Heart left ventricle (tissue), 16 donors: ENCODE data around the gene TRIOBP. TPM values are rescaled to one million over a fixed set of nuclear protein-coding genes. Genes with fewer than 3 reads are reported as not detected.
"Not testable (repeated sequence)": the region's sequence is repeated elsewhere in the genome, so short reads cannot be mapped to it uniquely, and the experiment has no call there.

Experiments used
- ATAC-seq, 4 donors: fragments of 200-7000 bp; cut with Tn5 transposase; one replicate each; pipeline ENCODE4 v1.9.1; 2020 to 2022; ENCODE audit warnings: moderate library complexity in 4 of 4, mild to moderate bottlenecking in 3 of 4, moderate number of reproducible peaks in 1 of 4
- DNase-seq, 5 donors: peaks; one replicate each; pipeline ENCODE4 v3.0.0-alpha.2; 2020
- H3K27ac ChIP-seq, 12 donors: fragments of 200-600 bp; sonication (generic) in 4 of 12; one replicate each; pipeline versions ENCODE4 v1.5.0 to v1.8.0; 2016 to 2022; ENCODE audit warnings: mild to moderate bottlenecking in 2 of 12
- H3K27me3 ChIP-seq, 9 donors: fragments of 200-600 bp; sonication (generic) in 2 of 9; one replicate each; pipeline versions ENCODE4 v1.5.1 to v1.8.0; 2016 to 2022; ENCODE audit warnings: mild to moderate bottlenecking in 3 of 9
- H3K36me3 ChIP-seq, 9 donors: fragments of 200-600 bp; sonication (generic) in 2 of 9; one replicate each; pipeline versions ENCODE4 v1.5.0 to v1.8.0; 2018 to 2022; ENCODE audit warnings: mild to moderate bottlenecking in 2 of 9
- H3K4me1 ChIP-seq, 12 donors: fragments of 200-600 bp; sonication (generic) in 4 of 12; one replicate each; pipeline versions ENCODE4 v1.5.0 to v1.8.0; 2016 to 2022; ENCODE audit warnings: mild to moderate bottlenecking in 3 of 12
- H3K4me3 ChIP-seq, 12 donors: fragments of 200-600 bp; sonication (generic) in 4 of 12; one replicate each; pipeline versions ENCODE4 v1.5.0 to v1.8.0; 2017 to 2022; ENCODE audit warnings: mild to moderate bottlenecking in 9 of 12, moderate library complexity in 4 of 12
- H3K9me3 ChIP-seq, 12 donors: fragments of 200-600 bp; sonication (generic) in 4 of 12; one replicate each; pipeline versions ENCODE4 v1.5.0 to v1.8.0; 2016 to 2022; ENCODE audit warnings: mild to moderate bottlenecking in 1 of 12
- CTCF ChIP-seq, 12 donors: fragments of 200-600 bp; sonication (generic) in 4 of 12; IDR thresholded peaks; one replicate each; pipeline versions ENCODE4 v1.5.0 to v1.8.0; 2018 to 2022; ENCODE audit warnings: antibody characterized with exemption in 12 of 12, mild to moderate bottlenecking in 5 of 12
- POLR2A ChIP-seq, 2 donors: fragments of 450-650 bp; IDR thresholded peaks; one replicate each; pipeline ENCODE4 v1.6.1; 2017; ENCODE audit warnings: antibody characterized with exemption in 2 of 2, mild to moderate bottlenecking in 2 of 2, moderate library complexity in 2 of 2
- WGBS, 4 donors: extraction: QIAGEN DNeasy Blood & Tissue Kit in 2 of 4; methylation state at CpG; one replicate each; pipeline versions ENCODE4 v1.1.5 to v1.1.7; 2013 to 2018; 5-methylcytosine and 5-hydroxymethylcytosine counted together
- intact Hi-C, 10 donors: fragments of 100-400 bp; cut with DNase I; formaldehyde crosslinking; loops; one replicate each; pipeline versions ENCODE4 v1.11.1 to v1.14.2; 2022
- polyA plus RNA-seq, 2 donors: library from polyadenylated mRNA; stranded (reverse); fragments of 200-250 nt; gene quantifications; one replicate each; pipeline ENCODE4 v1.2.3, GENCODE V29; 2013
- total RNA-seq, 9 donors: library from RNA; depleted of rRNA in 2 of 9; stranded (reverse); fragments of >200 nt in 2 of 9; fragmentation: NEBNext Ultra II Directional in 3 of 9; extraction: Animal tissue kit (Norgen Biotek cat#: 25700) in 3 of 9; gene quantifications; one replicate each; pipeline versions ENCODE4 v1.1.0 to v1.2.4, GENCODE V29; 2016 to 2023
- donor health status: ischemic (EF 13 %, LVEDD 7.1; RV severe dilation, severe dysfunction).
- donor health status: healthy with polysubstance abuse.
- donor health status: DM: no; HTN: yes; CAD: no.
- donor health status: DM: no; HTN: no; CAD: no.
- donor health status: ischemic (EF 25% LVEDD 6.9; RV normal size, moderate dysfunction).
- donor health status: ischemic (EF 25% LVEDD 5.7; RV mildly dilated, moderate dysfunction).
- donor health status: healthy.
- donor health status: DM: yes; HTN: yes; CAD: no.
- donor health status: ischemic (EF 35%, LVEDD 5.7; RV mildly dilated, moderate dysfunction).
- donor health status: nonischemic (EF 11% LVEDD 7.7; RV severe dilation, severe dysfunction).
- donor health status: DM: yes; HTN: yes; CAD: no.
- donor health status: PGD.
- donor health status: ischemic (EF 29% LVEDD 5.4; RV normal size, mild dysfunction).
- donor health status: nonischemic (EF 23%, LVEDD 6.1; RV moderate dilation, normal function).

The TRIOBP gene
- total and polyA plus RNA-seq, 11 donors, result 54.9 to 147 (median 94.7) TPM

GRCh38 chr22:37713761-37714160, 16.9 kb downstream of the TRIOBP start:
- DNase-seq, result no peak
- peaks cover 0 to 4% (median 0%) of the 10 kb centered on the region in 12 donors for H3K4me1 ChIP-seq
- TF ChIP-seq CTCF (IDR thresholded peaks at IDR 0.05), result no peak
- TF ChIP-seq POLR2A (IDR thresholded peaks at IDR 0.05), result no peak
- H3K9me3 ChIP-seq, result no peaks in the 10 kb centered on the region
- intact Hi-C loops, result no loop called here
- H3K27me3 ChIP-seq, result no peaks in the 10 kb centered on the region
- no peak for ATAC-seq
- H3K36me3 ChIP-seq, result no peaks in the 10 kb centered on the region
- no peak overlapping the region for H3K27ac ChIP-seq
- no peak overlapping the region for H3K4me3 ChIP-seq
- 92 to 95% (median 93%) methylated on average over 7 of the region's 7 CpGs for WGBS, 4 donors

- intact Hi-C loops, result no loop called here
- Histone ChIP-seq H3K36me3 (no peaks in the 10 kb centered on the region), H3K27ac (no peak overlapping the region), H3K9me3 (no peaks in the 10 kb centered on the region), H3K4me1 (no peaks in the 10 kb centered on the region), H3K4me3 (no peak overlapping the region), H3K27me3 (no peaks in the 10 kb centered on the region)
- ATAC-seq, result no peak
- WGBS, 4 donors, result 92 to 98% (median 95%) methylated on average over 2 of the region's 2 CpGs
- DNase-seq, result no peak
- TF ChIP-seq POLR2A (IDR thresholded peaks at IDR 0.05) (no peak), CTCF (IDR thresholded peaks at IDR 0.05) (no peak)
Observed at GRCh38 chr22:37714634-37715033, 17.8 kb downstream of the TRIOBP start.

GRCh38 chr22:37715760-37716159, 18.9 kb downstream of the TRIOBP start:
- Histone ChIP-seq H3K4me3 (no peak overlapping the region), H3K36me3 (no peaks in the 10 kb centered on the region), H3K4me1 (no peaks in the 10 kb centered on the region), H3K27me3 (no peaks in the 10 kb centered on the region), H3K27ac (no peak overlapping the region), H3K9me3 (no peaks in the 10 kb centered on the region)
- intact Hi-C loops, result no loop called here
- no peak for DNase-seq
- 74 to 86% (median 82%) methylated on average over 4 to 7 of the region's 7 CpGs for WGBS, 4 donors
- ATAC-seq, result no peak
- no peak for TF ChIP-seq POLR2A (IDR thresholded peaks at IDR 0.05)
- TF ChIP-seq CTCF (IDR thresholded peaks at IDR 0.05), result no peak

- WGBS, 4 donors, result 90 to 93% (median 92%) methylated on average over 9 of the region's 9 CpGs
- no peaks in the 10 kb centered on the region for H3K9me3 ChIP-seq
- DNase-seq, result no peak
- ATAC-seq, result no peak
- intact Hi-C loops, result no loop called here
- no peak overlapping the region for H3K4me3 ChIP-seq
- no peaks in the 10 kb centered on the region for H3K4me1 ChIP-seq
- H3K27me3 ChIP-seq, result no peaks in the 10 kb centered on the region
- no peaks in the 10 kb centered on the region for H3K36me3 ChIP-seq
- no peak overlapping the region for H3K27ac ChIP-seq
- TF ChIP-seq POLR2A (IDR thresholded peaks at IDR 0.05) (no peak), CTCF (IDR thresholded peaks at IDR 0.05) (no peak)
Observed at GRCh38 chr22:37716708-37717107, 19.9 kb downstream of the TRIOBP start.

GRCh38 chr22:37717235-37717634, 20.4 kb downstream of the TRIOBP start:
- H3K27me3 ChIP-seq, H3K4me1 ChIP-seq, H3K36me3 ChIP-seq, ATAC-seq, H3K27ac ChIP-seq, H3K9me3 ChIP-seq, intact Hi-C loops, DNase-seq, H3K4me3 ChIP-seq: not testable (repeated sequence)
- 93 to 97% (median 94%) methylated on average over 7 of the region's 7 CpGs for WGBS, 4 donors

- H3K9me3 ChIP-seq, H3K27ac ChIP-seq, DNase-seq, H3K27me3 ChIP-seq, H3K4me1 ChIP-seq, H3K4me3 ChIP-seq, intact Hi-C loops, H3K36me3 ChIP-seq, ATAC-seq: not testable (repeated sequence)
- WGBS, 4 donors, result 94 to 99% (median 95%) methylated on average over 22 to 38 of the region's 38 CpGs
Observed at GRCh38 chr22:37717746-37718305, 21.0 kb downstream of the TRIOBP start.
